MM.1S (cell line): ENCODE results near the gene TGOLN2.

Experiments
- CTCF ChIP-seq: fragments of 300-600 bp; sonication (generic); IDR thresholded peaks from 2 replicates; pipeline ENCODE4 v1.5.1; 2016; ENCODE audit warnings: antibody characterized with exemption, low read length, mixed read lengths
- EZH2 ChIP-seq: fragments of 300-600 bp; sonication (generic); optimal IDR thresholded peaks from 2 replicates; pipeline ENCODE3; 2017; ENCODE audit warnings: low read depth, mild to moderate bottlenecking, antibody characterized with exemption, low read length, mixed read lengths

DNA sequence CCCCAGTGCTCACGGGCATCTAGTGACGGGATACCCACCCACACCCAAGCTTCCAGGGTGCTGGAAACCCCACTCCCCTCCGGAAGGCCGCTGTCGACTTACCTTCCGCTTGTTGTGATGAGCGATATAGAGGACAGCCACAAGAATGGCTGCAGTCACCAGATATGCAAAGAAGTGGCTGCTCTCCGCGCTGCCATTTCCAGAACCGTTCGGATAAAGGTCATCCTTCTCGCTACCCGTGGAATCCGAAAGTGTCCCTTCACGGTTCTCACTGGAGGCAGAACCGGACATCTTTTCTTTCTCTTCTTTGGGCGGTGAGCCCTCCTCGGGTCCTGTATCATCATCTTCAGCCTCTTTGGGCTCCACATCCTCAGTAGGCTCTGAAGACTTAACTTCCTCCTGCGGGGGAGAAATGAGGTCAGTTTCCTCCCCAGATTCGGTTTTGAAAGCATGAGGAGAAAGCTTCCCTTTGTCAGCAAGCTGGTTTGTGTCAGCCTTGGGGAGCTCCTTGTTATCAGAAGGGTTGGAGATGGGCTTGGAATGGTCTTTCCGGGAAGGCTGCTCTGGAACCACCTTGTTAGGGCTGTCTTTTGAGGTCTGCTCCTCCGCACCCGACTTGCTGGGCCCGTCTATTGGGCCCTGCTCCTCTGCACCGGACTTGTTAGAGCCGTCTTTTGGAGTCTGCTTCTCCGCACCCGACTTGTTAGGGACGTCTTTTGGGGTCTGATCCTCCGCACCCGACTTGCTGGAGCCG lies 1.2 kb downstream of the TGOLN2 start:
- TF ChIP-seq CTCF (no peak), EZH2 (no peak)
